Globus pallidus (tissue), 1 donor: Measurements from ENCODE around the gene MBP.

Experiments
- DNase-seq: peaks from one replicate; pipeline ENCODE4 v3.0.0-alpha.2; 2015; ENCODE audit warnings: low spot score

Gene MBP

DNA sequence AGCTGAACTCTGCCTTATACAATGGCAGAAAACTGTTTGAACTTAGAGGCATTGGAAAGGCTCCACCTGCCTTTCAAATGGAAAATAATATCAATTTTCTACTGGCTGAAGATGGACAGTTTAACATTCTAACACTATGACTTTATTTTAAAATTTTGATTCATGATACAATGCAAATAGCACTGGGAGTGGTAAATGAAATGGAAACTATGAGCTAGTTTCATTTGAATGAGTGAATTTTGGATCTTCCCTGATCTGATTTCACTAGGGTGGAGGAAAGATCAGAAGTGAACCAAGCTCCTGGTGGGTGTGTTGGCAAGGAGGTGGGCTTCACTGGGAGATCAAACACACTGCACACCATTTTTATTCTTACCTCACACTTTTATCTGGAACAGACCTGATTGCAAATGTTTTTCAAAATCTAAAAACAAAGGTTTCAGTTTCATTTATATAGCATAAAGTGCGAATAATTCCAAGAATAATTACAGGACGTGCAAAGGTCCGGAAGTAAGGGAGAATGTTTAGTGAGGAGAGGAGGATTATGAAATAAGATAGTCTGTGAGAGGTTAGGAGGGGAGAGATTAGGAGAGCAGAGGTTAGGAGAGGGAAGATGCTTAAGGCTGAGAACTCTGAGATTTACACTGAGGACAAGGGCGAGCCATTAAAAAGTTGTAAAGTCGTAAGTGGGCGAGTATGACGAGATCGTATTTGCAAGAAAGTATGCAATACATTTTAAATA lies 18.6 kb upstream of the MBP start:
- no peak for DNase-seq

DNA sequence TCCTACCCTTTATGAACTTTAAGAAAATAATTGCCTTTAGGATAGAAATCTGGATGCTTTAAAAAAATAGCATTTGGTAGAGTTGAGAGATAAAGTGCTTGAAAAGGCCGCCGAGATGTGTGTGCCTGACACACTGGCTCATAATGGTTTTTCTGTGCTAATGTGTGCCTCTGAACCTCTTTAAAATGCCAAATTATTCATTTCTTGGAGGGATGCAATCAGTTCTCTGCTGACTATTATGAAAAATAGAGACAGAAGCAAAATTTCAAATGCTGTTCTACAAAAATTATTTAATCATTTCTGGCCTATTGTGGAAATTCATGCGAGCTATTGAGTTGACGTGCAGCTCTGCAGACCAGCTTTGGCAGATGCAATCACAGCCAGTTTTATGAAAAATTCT lies 18.0 kb upstream of the MBP start:
- no peak for DNase-seq

DNA sequence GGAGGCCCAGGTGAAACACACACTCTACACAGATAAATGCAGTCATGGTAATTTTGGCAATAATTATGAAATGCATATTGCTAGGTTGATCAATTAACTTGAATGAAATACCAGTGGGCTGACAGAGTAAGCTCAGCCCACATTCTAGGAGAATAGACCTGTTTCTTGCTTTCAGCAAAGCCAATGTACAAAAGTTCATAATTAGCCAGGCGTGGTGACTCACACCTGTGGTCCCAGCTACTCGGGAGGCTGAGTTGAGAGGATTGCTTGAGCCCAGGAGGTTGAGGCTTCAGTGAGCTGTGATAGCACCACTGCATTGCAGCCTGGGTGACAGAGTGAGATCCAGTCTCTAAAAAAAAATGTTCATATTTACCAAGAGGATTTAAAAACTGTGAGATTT lies 15.7 kb upstream of the MBP start:
- no peak for DNase-seq

DNA sequence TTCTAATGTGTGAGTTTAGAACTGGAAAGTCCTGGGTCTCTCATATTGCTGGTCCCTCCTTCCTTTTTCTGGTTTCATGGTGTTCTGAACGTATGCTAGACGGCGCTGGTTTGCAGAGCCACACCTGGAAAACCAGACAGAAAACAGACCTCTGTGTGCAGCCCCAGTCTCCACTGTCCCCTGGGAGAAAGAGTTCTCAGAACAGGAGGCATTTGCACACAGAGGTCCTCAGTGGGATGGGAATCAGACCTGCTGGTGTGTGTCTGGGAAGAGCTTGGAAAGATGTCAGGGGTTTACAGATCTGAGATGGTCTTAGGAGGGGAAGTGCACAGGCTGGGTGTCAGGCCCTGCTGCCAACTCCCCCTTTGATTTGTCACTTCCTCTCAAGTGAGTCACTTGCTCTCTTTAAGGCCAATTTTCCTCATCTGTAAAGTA lies 14.9 kb upstream of the MBP start:
- no peak for DNase-seq

DNA sequence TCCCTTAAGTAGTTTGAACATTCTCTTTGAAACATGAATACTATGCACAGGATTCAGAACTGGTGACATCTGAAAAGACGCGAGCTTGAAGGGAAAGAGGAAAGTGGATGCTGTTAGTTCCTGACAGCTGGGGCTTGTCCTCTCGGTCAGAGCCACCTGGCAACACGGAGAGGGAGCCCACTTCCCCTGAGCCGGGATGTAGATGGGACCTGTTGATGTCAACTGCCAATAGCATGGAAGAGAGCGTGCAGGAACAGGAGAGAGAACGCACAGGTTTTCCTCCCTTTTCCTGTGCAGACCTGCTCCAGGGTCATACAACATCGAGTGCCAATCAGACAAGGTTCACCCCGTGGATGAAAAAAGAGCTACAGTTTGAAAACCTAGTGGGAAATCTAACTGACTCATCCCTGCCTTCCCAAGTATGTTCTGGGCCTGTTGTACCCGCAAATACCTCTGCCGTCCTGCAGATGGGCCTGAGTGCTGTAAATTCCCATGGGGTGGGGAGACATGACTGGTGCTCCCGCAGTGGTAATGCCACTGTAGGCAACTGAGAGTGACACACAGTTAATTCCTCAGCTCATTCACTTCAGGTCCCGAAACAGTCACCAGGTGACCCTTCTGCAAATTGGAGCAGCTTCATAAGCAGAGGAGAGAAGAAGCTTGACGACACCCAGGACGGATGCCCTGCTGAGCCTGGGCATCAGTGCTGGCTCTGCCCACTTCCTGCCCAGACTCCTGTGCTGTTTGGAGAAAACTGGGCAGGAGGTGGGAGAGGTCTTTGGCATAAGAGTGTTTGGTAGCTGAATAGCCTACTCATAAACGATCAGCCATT lies 13.9 kb upstream of the MBP start:
- no peak for DNase-seq

DNA sequence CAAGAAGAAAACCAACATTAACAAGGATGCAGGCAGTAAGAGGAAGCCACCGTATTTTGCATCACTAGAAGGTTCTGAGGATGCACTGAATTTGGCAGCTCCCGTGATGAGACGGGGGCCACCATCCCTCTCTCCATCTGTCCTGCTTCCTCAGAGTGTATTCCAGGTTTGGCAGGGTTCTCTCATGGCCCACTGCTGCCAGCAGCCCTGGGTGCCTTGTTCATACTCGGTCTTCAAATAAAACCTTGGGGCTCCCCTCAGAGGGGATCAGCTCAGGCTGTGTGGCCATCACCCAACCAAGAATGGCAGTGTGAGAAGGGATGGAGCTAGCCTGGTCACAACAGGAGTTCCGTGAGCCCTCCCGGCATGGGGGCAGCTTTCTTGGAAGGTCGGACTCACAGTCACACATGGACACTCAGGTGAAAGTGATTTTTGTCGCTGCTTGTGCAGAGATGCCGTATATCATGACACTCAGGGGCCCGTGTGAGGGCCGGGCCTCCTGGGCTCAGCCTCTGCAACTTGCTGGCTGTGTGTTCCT lies 12.8 kb upstream of the MBP start:
- no peak for DNase-seq

DNA sequence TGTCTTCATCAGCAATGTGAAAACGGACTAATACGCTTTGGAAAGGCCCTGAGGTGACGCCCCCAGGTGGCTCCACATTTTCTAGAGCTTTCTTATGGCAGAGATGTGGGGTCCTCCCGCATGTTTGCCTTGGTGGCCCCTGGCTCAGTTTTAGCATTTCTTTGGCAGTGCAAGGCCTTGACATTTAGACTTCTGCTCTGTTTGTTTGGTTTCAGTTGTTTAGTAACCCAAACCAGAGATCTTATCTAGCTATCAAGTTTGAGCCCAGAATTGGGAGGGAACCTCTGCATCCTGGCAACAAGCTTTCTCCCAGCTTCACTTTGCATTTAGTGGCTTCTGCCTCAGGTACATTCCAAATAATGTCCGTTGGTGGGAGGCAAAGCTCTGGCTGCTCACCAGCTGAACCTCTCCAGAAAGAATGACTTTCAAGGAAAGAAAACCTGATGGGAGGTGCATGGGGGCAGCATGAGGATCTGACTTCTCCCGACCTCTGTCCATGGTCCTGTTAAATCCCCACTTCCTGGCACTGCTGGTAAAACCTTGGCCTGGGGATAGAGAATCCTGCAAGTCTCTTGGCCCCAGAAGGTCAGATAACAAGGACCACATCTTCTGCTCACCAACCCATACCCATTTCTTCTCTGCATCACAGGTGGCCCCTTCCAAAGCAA lies 12.0 kb upstream of the MBP start:
- no peak for DNase-seq

DNA sequence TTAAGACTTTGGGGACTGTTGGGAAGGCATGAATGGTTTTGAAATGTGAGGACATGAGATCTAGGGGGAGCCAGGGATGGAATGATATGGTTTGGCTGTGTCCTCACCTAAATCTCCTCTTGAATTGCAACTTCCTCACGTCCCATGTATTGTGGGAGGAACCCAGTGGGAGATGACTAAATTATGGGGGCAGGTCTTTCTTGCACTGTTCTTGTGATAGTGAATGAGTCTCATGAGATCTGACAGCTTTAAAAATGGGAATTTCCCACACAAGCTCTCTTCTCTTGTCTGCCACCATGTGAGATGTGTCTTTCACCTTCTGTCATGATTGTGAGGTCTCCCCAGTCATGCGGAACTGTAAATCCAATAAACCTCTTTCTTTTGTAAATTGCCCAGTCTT lies 11.5 kb upstream of the MBP start:
- DNase-seq: no peak

DNA sequence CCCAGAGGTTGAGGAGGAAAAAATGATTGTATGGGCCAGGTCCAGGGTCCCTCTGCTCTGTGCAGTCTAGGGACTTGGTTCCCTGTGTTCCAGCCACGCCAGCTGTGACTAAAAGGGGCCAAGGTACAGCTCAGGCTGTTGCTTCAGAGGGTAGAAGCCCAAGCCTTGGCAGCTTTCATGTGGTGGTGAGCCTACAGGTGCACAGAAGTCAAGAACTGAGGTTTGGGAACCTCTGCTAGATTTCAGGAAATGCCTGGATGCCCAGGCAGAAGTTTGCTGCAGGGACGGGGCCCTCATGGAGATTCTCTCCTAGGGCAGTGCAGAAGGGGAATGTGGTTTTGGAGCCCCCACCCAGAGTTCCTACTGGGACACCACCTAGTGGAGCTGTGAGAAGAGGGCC lies 10.6 kb upstream of the MBP start:
- DNase-seq: no peak

DNA sequence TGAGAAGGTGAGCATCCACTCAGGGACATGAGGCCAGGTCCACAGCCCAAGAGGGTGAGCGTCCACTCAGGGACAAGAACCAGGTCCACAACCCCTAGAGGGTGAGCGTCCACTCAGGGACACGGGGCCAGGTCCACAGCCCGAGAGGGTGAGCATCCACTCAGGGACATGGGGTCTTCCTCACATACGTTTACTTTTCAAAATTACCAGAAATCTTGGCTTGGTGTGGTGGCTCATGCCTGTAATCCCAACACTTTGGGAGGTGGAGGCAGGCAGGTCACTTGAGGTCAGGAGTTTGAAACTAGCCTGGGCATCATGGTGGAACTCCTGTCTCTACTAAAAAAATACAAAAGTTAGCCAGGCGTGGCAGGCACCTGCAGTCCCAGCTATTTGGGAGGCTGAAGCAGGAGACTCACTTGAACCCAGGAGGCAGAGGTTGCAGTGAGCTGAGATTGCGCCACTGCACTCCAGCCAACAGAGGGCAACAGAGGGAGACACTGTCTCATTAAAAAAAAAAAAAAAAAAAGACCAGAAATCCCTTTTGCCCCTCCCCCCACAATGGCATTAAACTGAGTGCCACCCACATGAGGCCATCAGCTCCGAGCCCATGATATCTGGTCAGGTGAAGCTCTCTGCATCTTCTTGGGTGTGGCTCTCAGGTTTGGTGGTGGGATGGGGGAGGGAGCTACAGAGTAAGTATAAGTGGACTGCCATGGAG lies 9.0 kb upstream of the MBP start:
- no peak for DNase-seq

DNA sequence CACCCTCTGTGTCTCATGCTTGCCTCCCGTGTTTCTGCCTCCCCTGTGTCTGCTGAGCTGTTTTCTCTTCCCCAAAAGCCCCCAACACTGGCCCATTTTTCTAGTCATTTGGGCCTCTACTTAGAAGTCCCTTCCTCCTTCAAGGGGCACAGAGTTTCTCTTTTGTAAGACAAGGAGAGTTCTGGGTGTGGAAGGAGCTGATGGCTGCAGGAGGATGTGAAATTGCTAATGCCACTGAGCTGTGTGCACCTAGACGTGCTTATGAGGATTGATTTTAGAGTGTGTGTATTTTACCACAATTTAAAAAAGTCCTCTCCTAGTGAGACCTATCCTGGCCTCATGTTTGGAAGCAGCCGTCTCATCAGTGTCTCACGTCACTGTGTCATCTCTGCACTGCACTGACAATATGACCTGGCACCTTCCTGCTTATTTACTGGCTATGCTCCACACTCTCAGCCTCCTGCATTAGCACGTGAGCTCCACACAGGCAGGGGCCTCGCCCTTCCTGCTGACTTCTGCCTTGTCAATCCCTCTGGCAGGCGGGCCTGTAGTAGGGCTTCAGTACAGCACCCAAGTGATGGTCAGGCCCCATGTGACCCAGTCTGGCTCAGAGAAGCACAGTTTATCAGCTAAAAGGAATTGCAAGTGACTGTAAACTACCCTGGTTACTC lies 8.0 kb upstream of the MBP start:
- no peak for DNase-seq

DNA sequence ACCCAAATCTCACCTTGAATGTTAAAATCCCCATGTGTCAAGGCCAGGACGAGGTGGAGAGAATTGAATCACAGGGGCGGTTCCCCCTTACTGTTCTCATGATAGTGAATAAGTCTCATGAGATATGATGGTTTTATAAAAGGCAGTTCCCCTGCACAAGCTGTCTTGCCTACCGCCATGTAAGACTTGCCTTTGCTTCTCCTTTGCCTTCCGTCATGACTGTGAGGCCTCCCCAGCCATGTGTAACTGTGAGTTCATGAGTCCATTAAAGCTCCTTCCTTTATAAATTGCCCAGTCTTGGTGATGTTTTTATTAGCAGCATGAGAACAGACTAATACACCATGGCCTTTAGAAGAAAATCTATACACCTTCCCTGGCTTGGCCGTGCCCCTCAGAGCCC lies 7.4 kb upstream of the MBP start:
- no peak for DNase-seq

DNA sequence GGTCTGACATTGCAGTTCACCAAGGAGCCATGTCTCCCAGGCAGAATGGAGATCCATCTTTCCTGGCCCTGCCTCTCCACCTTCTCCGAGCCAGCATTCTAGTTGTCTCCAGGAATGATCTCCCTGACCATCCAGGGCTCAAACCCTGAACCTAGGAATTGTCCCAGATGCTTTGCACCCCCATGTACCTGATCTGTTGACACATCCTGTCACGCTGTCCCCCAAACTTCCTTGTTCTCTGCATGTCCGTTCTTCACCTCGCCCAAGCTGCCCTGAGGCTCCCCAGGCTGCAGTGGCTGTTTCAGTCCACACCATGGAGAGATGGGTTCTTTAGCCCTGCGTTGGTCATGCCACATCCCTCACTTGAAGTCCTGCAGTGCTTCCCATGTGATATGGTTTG lies 7.0 kb upstream of the MBP start:
- DNase-seq: no peak

DNA sequence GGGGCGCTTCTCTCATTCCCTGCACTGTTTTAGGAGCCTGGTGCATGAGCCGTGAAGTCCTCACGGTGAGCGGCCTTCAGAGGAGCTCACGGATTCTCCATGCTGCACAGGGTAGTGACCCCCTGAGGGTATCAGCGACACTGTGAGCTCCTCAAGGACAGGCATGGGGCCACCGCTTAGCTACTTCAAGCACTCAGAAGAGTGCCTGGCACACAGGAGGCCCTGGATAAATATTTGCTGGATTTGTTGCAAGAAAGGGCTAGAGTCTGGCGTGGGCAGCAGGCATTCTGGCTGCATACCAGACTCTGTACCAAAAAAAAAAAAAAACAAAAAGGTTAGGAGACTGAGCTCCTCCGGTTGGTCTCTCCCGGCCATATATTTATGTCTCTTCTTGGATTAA lies 5.7 kb upstream of the MBP start:
- DNase-seq: no peak

DNA sequence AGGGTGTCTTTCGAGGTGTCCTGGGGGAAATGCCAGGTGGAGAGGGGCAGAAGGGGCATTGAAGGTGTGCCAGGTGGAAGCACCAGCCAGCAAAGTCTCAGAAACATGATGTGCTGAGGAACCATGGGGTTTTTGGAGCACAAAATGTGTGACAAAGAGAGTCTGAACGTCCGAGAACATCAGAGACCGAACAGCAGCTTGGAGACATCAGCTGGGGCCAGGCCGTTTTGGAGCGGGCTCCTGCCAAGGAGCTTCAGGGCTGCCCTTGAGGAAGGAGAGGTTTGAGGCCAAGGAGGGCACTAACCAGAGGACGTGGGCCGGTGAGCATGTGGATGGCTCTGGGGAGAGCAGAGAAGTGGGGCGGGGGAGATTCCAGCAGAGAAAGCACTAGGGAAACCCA lies 5.3 kb upstream of the MBP start:
- DNase-seq: no peak

DNA sequence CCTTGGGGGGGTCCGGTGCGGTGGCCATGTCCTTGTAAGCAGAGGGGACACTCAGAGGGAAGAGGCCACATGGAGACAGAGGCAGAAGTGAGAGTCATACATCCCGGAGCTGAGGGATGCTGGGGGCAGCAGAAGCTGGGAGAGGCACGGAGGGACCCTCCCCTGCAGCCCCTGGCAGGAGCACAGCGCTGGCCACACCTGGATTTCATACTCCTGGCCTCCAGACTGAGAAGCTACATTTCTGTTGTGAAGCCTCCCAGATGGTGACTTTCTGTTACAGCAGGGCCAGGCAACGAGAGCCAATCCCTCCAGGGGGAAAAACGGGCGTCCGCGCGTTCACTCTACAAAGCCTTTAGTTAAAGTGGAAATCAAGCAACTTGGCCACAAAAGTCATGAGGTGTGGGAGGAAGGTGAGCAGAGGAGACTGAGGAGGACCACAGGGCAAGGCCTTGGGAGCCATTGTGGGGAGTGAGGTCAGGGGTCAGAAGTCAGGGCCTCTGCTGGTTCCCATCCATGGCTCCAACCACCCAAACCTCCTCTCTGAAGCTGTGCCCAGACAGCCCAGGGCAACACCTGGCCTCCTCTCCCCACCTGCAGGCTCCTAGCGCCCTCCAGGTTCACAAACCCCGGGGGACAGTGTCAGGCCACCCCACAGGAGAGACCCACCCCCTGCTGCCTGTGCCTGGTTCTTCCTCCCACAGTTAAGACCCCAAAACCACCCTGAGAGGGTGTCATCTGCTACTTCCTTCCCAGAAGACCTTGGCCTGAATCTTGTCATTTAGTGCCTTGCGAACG lies 4.5 kb upstream of the MBP start:
- no peak for DNase-seq

DNA sequence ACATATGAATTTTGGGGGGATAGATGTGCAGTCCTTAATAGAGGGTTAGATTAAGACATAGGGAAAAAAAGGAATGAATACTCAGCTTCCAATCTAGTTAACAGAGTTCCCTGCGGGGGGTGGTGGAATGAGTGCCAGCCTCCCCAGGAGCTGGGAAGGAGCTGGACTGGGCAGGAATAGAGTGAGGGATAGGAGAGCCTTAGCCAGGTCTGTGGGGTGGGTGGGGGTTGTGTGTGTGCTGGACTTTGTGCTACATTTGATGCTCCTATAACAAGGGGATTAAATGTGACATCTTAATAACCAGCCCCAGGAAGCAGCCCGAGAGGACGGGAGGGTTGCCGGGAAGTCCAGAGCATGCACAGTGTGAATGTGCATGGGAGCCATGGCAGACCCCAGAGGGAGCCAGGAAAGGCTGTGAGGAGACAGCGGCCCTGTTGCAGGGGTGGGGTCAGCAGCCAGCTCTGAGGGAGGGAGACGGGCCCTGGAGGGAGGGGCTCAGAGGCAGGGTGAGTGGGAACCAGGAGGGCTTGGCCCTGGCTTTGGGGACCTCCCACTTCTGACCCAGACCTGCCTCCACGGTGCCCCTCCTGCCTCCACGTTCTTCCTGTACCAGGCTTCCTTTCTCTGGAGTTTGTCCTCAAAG lies 3.6 kb upstream of the MBP start:
- no peak for DNase-seq

DNA sequence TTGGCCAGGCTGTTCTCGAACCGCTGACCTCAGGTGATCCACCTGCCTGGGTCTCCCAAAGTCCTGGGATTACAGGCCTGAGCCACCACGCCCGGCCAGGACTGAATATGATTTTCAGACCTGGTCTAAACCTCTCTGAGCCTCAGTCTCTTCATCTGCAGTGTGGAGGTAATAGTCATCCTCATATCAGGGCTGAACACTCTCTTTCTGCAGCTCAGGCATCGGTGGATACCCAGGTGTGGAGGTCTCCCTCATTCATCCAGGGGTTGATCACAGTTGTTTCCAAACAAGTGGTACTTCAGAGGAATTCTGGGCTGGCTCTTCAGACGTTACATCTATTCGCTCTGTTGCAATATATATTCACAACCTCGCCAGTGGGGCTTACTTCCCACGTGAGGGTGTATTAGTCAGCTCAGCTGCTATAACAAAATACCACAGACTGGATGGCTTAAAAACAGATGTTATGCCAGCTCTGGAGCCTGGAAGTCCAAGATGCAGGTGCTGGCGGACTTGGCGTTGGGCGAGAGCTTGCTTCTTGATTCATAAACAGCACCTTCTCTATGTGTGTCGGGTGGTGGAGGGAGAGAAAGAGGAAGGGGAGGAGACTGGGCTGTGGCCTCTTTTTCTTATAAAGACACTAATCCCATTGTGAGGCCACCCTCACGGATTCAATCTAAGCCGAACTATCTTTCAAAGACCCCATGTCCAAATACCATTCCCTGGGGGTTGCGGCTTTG lies 2.9 kb upstream of the MBP start:
- no peak for DNase-seq

DNA sequence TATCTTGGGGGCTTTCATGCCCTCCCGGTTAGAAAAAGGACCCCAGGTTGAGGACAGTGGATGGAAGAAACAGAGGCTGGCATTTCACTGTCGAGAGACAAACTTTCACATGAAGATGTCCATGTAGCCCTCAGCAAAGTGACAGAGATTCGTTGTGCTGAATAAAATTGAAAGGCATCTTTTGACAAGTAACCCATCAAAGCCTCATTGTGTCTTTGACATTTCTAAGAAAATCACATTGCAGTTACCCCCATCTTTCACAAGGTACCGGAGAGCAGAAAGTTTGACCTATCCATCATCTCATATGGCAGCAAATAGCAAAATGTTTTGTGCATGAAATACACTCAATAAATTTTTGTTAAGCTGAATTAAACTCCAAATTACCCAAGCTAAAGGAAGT lies 2.0 kb upstream of the MBP start:
- no peak for DNase-seq
